GM12801 (cell line): ENCODE results near the gene ACAP1.

ENCODE experiments used
- TF ChIP-seq, protein P1 (sequence below): IDR thresholded peaks from one replicate; pipeline ENCODE4 v1.5.1; 2011; ENCODE audit warnings: control low read depth; ENCODE audit not compliant: insufficient read length; ENCODE audit errors: extremely low read depth

ACAP1 gene

DNA sequence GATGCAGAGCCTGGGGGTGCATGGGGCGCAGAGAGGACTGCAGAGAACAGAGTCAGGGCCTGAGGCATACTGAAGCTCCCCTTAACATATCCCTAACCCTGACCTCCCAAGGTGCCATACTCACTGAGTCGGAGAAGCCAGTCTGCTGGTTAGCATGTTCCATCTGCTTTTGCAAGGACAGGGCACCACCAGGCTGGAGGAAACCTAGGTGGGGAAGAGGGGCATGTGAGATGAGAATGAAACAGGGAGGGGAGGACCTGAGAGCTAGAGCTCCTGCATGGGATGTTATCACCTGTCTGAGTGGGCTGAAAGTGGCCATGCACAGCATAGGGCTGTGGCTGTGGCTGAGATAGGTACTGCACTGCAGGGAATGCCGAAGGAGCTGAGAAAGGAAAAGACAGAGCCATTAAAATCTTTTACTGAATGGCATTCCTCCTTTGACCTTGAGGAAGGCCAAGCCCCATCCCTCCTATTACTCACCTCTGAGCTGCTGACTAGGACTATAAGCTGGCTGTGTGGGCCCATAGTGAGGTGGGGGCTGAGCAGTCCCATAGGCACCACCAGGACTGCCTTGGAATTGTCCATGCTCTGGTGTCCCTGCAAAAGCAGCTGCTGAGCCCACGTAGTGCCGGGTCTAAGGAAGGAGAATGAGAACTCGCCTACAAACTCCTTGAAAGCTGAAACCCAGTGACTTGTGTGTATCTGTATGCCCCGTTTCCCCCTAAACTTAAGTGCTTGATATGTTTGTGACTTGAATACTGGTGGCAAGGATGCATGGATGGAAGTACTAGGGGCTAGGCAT is 23.0 kb upstream of the ACAP1 start:
- TF ChIP-seq, protein P1, sequence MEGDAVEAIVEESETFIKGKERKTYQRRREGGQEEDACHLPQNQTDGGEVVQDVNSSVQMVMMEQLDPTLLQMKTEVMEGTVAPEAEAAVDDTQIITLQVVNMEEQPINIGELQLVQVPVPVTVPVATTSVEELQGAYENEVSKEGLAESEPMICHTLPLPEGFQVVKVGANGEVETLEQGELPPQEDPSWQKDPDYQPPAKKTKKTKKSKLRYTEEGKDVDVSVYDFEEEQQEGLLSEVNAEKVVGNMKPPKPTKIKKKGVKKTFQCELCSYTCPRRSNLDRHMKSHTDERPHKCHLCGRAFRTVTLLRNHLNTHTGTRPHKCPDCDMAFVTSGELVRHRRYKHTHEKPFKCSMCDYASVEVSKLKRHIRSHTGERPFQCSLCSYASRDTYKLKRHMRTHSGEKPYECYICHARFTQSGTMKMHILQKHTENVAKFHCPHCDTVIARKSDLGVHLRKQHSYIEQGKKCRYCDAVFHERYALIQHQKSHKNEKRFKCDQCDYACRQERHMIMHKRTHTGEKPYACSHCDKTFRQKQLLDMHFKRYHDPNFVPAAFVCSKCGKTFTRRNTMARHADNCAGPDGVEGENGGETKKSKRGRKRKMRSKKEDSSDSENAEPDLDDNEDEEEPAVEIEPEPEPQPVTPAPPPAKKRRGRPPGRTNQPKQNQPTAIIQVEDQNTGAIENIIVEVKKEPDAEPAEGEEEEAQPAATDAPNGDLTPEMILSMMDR, result no peak

DNA sequence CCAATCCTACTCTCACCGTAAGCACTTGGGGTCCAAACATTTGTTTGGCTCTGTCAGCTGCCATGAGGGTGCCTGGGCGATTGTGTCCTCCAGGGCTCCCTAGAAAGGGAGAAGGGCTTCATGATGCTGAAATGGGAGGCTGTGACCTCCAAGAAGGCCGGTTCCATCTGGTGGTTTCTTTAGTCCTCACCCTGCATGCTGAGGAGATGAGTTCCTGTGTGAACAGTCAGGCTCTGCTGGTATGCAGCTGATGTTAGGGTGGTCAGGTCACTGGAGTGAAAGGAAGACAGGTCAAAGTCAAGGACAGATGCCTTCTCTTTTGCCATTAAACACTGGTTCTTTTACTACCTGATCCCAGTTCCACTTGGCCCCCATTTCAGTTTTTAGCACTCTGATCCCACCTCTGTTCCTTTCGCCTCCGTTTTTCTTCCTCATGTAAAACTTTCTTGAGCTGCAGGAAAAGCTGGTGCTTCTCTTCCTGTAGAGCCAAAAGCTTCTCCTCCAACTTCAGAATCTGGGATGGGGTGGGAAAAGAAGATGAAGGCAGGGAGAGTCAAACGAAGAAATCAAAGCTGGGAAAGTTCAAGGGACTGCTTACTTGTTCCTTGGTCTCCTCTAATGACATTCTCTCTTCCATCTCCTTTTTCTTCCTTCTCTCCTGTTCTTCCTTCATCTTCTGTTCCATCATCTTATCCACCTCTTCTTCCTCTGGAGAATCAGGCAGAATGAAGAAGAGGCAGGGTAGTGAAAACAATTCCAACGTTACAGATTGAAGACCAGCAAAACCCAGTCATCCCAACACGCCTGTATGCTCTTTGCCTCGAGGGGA is 22.2 kb upstream of the ACAP1 start:
- TF ChIP-seq, protein P1, result no peak

DNA sequence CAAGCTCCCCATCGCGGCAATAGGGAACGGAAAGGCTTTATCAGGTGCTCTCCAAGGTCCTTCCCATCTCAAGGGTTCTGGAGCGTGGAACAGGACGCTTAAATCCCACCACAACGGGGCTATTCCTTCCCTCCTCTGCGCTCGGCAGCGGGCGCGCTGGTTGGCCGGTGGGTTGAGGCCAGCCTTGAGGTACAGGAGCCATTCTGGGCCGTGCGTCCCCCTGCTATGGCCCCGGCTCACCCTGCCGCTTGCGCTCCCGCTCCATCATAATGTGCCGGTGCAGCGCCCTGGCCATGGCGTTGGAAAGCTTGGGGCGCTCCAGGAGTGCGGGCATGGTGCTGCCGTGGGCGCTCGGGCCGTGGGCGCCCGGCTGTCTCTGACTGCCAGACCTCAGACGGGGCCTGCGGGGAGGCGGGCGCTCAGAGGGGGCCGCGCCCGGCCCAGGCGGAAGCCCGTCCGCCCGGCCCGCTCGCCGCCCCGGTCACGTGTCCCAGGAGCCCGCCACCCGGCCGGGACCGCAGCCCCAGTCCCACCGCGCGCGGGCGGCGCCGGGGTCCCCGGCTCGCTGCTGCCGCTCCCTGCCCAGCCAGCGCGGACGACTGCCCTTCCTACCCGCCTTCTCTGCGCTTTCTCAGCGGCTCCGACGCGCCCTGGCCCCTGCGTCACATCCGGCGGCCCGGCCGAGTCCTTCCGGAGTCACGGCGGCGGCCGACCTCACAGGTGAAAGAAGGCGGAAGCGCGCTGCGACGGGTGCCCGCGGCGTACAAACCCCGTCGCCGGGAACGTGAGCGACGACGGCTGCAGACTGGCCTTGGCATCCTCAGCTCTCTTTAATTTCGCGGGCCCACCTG is 21.4 kb upstream of the ACAP1 start, which contains the start of gene GPS2:
Gene GPS2 (minus strand): TSS at position 642 of the 851 bp plus-strand sequence. CDS start 308 bp downstream, at position 334.
- TF ChIP-seq, protein P1, result no peak

DNA sequence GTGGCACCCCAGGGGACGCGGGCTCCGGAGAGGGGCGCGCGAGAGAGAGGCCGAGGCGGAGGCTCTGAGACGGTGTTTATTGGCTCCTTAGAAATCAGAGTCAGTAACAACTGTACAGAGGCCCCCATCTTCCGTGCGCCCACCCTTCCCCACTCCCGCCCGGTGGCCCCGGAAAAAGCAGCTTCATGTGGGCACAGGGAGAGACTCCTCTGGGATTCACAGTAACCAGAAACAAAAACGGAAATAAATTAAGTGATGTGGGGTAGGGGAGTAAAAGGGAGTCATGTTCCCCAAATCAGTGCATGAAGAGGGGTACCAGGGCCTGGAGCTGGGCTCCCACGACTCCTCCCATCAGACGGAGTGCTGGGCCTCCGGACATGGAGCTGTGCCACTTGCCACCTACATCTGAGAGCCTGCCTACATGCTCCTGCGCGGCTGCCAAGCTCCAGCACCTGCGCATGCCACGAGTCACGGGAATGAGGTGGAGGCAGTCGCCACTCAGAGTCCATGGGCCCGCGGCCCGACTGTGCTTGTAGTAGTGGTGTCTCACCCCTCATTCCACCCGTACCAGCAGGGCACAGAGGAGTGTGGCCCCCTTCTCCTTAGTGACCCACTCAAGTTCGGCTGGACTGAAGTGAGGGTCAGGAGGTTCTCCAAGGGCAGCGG is 20.6 kb upstream of the ACAP1 start:
- TF ChIP-seq, protein P1, result no peak

DNA sequence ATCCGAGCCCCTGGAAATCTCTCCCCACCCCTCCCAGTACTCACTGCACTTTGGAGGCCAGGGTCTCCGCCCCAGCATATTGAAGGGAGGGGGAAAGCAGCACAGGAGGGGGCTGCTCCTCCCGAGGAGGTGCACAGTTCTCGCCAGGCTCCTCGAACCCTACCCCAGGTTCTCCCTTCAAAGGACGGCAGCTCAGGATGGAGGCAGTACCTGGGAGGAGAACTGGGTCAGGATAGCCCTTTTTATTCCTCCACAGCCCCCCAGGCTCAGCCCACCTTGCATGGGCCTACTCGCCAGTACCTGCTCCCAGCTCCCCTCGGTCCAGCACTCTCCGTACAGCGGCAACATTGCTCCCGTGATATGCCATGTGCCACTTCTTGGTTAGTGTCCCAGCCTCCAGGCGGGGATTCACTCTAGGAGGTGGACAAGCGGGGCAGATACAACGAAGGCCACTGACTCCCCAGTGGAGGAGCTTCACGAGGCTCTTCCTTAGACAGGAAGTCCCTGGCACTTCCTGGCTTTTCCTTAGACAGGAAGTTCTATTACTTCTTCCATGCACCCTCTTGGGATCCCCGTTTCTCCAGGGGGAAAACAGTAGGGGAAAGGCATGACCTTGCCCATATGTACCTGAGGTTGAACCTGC is 19.0 kb upstream of the ACAP1 start:
- TF ChIP-seq, protein P1, result no peak

DNA sequence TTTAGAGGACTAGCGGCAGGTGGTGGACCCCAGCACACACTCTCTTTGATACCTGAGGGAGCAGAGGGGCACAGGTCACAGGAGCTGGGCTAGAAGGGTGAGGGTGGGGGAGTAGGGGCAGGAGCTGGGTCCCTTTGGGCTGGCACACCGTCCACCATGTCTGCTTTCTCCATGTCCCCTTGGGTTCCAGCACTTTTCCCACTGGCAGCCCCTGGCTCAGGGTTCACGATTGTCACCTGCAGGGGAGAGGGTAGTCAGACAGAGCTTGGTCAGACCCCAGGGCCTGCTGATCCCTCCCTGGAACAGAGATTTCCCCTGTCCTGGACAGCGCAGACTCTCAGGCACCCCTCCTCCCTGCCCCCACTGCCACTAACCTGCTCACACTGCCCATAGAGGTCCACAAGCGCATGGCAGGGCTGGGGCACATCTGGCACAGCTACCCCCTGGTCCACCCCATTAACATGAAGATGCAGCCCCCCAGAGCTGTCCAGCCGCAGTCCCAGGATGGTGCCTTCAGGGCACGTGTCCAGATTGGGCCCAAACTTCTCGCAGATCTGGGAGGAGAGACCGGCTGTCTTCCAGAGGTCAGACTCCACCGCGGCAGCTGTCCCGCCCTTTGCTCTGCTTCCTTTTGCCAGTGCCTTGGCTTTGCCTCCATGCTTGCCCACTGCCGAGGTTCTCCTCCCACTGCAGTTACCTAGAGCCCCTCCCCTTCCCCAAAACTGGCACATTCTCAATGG is 18.0 kb upstream of the ACAP1 start:
- TF ChIP-seq, protein P1, result no peak
